SKM-1 (cell line): ENCODE measurements around the gene SLC7A10.

Source experiments
- DNase-seq: peaks from one replicate; lab custom pipeline; 2025; ENCODE audit not compliant: unreplicated experiment; lab: John Stamatoyannopoulos, UW

Gene SLC7A10

DNA sequence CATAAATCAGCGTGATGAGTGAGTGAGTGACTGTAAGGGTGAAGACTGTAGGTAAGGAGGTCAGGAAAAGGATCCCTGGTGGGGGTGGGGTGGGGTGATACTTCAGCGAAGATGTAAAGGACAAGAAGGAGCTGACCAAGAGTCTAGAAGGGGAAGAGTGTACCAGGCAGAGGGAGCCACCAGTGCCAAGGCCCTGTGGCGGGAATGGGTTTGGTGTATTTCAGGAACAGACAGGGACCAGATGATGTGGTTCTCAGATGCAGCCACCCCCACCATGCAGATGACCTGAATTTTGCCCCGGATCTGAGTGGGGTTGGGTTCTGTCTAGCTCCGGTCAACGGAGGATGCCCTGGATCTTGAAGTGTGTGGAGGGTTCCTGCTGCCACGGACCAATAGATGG, 30.1 kb upstream of the SLC7A10 start:
- DNase-seq: no peak

DNA sequence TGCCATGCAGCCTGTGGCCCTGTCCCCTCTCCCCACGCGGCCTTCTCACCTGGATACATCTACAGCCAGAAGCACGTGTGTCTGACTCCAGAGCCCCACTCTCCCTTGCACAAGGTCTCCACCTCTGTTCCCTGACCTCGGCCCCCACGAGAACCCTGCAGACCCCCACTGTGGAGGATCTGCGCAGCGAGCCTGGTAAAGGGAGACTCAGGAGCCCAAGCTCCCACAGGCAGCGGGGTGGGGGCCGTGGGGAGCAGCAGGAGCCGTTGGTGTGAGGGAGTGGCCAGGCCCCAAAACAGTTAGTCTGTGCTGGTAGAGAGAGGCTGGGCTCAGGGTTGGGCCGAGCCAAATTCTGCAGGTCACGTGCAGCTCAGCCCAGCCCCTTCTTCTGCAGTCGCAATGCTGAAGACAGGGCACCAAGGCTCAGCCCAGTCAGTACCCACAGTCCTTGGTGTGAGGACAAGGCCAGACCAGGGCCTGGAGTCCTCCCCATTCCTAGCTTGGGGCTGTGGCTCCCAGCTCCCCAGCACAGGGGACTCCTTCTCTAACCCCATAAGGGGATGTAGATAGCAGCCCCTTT, 28.7 kb upstream of the SLC7A10 start:
- no peak for DNase-seq

DNA sequence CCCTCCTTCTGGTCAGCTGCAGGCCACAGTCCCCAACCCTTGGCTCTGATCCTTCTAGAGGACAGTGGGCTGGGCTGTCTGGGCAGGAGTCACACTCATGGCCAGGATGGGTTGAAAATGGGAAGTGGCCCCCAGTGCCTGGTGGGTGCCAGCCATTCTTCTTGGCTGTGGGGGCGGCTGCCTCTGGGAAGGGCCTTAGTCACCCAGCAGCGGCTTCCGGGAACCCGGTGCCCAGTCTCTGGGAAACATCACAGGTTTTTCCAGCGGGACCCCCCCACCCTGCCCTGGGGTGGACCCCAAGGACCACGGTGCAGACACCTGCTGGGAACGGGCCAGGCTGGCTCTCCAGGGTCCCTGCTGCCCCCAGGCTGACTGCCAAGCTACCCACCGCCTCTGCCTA, 27.3 kb upstream of the SLC7A10 start:
- no peak for DNase-seq

DNA sequence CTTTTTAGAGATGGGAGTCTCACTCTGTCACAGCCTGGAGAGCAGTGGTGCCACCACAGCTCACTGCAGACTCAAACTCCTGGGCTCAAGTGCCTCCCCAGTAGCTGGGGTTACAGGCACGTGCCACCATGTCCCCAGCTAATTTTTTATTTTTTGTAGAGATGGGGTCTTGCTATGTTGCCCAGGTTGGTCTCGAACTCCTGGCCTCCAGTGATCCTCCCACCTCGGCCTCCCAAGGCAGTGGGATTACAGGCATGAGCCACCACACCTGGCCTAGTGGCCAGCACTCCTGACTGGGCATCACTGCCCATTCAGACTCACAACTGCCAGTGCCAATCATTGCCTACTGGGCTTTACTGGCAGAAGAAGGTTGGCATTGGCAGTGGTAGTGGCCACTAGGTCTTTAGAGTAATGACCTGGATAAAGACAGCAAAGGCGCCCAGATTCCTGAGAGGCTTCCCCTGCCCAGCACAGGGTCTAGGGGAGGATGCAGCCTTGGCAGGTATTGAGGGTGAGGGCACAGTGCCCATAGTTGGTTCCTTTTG, 26.8 kb upstream of the SLC7A10 start:
- DNase-seq: no peak

DNA sequence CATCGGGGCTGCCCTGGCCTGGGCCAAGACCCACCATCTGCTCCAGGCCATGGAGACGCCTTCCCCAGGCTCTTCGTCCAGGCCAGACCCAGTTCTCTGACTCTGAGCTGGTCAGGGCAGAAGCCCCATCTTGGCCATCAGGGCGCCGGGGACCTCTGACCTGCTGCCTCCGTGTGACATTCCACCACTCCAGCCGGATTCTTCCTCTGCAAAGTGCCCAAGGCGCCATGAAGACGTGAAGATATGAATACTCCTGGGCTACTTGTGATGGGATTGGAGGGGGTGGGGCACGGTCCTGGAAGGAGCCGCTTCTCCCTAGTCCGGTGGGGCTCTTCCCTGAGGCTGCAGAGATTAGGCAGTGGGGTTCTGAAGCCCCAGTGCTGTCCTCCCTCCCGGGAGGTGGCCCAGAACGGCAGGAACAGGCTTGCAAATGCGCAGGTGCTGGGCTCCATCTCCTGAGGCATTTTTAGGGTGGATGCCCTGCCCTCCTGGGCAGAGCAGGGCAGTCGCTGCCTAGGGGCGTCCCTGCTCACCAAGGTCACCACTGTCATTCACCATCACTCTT, 26.0 kb upstream of the SLC7A10 start:
- DNase-seq: no peak

DNA sequence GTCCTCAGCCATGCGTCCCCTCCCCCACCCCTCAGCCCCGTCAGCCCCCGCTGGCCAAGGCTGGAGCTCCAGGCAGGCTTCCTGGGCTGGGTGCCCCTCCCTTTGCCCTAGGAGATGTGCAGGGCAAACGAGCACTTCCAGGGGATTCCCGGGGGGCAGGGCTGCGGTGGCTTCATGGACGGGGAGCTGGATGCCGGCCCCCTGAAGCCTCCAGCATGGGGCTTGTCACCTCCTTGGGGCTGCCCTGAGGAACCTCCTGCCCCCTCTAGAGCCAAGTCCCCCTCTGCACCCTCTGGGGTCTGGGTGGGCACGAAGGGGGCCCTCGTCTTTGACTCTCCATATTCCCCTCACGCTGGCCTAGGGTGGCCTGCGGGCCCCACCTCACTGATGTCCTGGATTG, 25.4 kb upstream of the SLC7A10 start:
- DNase-seq: no peak

DNA sequence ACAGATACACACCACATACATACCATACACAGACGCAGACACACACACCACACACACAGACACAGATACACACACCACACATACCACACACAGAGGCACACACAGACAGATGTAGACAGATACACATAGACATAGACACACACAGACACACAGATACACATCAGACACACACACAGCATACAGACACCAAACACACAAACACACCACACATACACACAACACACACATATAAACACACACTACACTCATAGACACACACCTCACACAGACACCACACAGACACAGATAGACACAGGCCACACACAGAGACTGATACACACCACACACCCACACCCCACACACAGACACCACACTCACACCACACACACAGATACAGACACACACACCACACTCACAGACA, 24.9 kb upstream of the SLC7A10 start:
- DNase-seq: no peak

DNA sequence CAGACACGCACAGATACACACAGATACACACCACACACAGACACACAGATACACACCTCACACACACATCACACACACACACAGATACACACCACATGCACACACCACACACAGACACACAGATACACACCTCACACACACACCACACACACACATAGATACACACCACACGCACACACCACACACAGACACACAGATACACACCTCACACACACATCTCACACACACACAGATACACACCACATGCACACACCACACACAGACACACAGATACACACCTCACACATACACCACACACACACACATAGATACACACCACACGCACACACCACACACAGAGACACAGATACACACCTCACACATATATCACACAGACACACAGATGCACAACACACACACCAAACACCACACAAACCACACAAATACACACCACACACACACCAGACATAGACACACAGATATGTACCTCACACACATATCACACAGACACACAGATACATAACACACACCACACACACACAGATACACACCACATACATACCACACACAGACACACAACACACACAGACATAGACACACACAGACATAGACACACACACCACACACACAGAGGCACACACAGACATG, 24.2 kb upstream of the SLC7A10 start:
- no peak for DNase-seq

DNA sequence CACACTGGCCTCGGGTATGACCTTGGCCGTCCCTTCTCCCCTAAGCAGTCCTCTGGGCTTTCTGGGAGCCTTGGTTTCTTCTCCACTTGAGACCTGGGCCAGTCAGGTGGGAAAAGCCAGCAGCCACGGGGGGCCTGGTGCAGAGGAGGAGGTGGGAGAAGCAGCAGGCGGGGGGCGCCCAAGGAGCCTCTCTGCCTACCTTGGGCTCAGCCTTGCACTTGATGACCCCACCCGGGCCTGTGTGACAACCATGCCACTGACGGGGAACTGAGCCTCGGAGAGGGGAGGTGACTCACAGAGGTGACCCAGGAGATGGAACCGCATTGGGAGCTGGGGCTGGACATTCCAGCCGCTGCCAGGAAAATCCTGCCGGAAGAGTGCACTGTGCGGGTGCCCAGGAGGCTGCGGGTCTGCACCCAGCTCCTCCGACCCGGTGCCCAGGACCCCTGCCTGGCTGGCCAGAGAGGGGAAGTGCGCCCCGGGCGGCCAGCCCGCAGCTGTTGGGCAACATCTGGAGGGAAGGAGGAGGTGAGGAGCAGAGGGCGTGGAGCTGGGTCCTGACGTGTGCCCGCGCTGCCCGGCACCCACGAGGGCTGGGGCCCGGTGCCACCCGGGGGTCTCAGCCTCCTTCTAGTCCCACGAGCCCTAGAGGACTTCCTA, 23.4 kb upstream of the SLC7A10 start:
- DNase-seq: peak; percentile 71

DNA sequence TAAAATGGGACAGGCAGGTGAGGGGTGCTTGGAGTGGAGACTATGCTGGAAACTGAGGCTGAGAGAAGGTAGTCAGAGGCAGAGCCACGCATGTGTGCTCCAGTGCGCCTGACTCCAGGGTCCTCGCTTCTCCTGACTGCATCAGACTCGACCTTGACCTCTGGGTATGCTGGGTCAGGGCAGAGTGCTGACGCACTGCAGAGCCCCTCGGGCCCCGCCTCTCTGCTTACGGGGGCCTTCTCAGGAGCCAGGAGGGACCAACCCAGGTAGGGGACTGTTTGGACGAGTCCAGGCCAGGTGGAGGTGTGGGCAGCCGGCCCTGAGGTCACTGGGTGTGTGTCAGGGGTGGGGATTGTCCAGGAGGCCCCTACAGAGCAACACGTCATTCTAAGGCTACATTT, 22.9 kb upstream of the SLC7A10 start:
- no peak for DNase-seq

DNA sequence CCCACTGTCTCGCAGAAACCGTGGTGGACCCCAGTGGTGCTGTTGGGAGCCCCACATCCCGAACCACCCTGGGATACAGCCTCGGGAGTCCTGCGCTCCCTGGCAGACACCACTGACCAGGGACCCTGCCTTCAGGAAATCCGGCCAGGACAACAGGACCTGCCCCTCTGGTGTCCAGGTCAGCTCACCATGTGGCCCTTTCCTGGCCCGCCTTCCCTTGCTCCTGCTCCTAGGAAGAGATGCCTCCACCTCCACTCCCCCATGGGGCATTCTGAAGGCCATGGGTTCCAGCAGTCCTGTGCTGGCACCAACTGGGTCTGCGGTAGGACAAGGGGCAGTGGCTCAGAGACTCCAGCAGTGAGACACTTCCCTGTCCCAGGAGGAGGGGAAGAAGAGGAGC, 22.5 kb upstream of the SLC7A10 start:
- no peak for DNase-seq

DNA sequence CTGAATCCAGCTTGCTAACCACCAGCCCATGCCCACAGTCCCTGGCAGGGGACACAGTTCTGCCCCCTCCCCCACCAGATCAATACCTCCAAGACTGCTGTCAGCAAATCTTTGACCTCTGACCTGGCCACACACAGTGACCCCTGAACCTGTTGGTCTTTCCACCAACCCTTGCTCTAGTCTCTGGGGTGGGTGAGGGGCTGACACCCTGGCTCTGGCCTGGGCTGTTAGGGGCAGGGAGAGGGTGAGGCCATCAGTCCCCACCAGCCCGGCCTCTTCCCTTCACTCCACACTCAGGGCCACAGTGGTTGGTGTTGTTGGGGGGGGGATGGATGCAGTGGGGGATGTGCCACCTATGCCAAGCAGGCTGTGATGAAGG, 21.8 kb upstream of the SLC7A10 start:
- no peak for DNase-seq

DNA sequence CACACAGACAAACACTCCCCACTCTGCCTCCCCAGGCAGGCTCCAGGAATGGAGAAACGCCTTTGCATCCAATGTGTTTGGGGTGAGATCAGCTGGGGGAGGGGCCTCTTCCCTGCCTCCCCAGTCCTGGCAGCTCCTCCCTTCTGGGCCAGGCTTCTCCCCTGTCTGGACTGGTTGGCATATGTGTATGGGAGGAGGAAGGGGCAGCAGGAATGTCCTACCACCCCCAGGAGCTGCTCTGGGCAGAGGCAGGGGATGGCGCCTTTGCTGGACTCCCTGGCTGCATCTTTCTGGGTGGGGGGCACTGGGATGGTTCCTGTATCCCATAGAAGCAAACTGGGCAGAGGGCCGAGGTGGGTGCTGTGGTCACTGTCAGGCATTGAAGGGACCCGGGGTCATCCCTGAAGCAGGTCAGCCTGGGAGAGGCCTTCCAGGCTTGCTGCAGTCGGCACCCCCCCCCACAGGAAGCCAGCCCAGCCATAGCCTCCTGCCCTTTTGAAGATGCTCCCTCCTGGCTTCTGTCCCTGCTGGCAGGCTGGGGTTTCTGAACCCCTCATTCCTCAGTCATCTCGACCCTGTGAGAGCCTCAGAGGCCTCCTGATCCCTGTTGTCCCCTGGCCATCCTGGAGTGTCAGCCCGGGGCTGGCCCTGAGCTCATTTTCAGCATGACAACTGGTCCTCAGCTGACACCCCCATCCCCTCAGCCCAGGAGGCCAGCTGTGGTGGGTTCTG, 21.2 kb upstream of the SLC7A10 start:
- DNase-seq: no peak

DNA sequence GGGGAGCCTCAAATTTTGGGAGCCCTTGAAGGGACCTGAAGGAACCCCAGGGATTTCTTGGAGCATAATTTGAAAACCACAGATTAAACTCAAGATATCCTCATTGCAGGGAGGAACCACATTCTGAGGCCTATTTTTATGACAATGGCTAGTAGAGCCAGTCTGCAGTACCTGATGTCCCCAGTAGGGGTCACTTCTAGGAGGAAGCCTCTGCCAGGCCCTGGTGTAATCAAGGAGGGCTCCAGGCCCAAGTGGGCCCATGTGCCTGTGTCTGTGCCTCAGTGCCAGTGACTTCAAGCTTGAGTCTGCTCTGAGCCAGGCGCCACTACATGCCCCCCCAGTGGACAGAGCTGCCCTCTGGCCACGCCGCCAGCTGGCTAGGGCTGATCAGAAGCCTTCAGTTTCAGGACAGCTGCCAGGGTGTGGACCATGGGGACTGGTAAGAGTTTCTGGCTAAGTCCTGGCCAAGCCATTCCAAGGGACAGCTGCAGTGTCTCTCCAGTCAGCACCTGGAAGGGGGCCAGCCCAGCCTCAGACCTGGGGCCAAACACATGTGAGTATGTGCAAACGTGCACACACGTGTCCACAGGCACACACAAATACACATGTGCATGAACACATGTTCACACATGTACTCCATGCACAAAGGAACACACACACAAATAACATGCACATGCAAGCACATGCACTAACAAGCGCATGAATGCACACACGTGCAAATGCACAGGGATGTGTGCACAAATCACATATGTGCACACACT, 20.5 kb upstream of the SLC7A10 start:
- DNase-seq: no peak

DNA sequence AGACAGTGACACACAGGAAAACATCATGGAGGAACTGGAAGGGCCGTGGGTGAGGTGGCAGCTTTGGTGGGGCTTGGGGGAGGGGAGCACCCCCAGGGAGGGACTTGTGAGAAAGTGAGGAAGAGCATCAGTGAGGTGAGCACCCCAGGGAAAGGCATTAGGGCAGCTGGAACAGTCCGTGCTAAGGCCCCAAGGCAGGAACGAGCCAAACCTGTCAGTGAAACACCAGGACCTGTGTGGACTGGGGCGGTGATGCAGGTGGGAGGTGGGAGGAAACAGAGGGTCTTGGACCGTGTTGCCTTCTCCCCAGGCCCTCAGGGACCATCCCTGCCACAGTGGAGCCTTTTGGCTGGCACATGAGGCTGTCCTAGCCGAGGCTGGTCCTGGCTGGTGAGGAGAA, 17.3 kb upstream of the SLC7A10 start:
- no peak for DNase-seq

DNA sequence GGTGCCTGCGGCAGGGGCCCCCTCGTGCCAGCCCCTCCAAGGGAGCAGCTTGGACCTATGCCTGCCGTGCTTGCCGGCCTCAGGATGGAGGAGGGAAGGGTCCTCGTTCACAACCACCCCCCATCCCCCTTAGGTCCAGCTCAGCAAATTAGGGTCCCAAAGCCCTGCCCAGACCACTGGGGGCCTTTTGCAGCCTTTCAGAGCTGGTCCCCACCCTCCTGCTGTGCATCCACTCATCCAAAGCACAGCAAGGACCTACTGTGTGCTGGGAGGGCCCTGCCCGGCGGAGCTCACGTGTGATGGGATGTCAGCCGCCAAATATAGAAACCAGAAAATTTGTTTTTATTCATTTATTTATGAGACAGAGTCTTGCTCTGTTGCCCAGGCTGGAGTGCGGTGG, 16.5 kb upstream of the SLC7A10 start:
- DNase-seq: no peak

DNA sequence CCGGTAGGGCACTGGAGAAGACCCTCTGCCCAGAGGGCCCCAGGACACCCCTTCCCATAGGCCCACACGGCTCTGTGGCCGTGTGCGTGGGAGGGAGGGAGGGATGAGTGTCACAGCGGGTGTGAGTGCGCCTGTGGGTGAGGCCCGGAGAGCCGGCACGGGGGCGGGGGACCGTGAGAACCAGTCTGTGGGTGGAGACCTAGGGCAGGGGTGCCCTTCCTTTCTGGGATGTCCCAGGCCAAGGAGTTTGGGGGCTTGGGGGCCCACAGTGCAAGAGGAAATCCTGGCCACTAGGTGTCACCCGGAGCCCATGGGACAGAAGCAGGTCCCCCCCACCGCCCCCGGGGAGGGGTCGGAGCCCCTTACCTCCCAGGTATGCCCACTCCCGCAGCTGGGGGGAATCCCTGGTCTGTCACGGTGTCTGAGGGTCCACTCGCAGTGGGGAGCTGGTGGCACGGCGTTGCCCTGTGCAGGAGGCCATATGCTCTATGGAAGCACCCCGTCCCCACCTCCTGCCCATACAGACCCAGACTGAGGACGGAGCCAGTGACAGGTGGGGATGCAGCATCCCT, 16.0 kb upstream of the SLC7A10 start:
- DNase-seq: no peak

DNA sequence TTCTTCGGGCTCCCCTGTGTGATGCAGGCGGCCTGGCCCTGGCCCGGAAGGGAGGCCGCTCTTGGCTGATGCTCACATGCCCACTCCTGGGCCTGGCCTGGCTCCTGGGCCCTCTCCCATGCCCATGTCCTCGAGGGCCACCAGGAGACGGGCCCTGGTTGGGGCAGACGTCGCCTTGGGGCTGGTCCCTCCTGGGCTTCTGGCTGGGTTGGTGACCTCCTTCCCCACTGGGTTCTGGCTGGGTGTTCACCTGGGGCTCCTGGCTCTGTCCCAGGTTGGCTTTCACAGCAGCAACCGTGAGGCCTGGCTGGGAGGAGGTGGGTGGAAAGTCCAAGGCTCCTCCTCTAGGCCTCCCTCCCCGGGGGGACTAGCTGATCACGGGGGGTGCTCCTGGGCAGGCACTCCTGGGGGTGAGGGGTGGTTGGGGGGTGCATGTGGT, 15.5 kb upstream of the SLC7A10 start:
- no peak for DNase-seq

DNA sequence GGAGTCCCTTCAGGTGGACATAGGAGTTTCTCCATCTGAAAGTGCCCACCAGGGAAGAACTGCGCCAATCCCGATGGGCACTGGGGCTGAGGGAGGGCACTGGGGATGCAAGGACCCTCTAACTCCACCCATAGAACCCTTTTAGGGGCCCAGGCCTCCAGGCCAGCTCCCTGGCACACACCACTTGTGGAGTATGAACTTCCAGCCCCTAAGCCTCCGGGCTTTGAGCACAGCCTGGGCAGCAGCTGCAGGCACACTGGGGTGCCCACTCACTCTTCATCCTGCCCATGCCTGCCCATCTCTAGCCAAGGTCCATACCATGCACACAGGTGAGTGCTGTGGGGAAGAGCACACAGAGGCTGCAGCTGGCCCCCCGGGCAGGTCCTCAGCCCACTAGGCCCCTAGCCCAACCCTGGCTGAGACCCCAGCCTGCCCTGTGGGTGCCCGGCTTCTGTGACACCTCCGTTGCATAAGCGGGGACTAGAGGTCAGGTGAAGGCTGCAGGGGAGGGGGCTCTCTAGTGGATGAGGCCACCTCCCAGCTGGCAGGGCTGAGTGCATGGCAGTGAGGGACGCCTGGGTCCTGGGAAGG, 14.6 kb upstream of the SLC7A10 start:
- no peak for DNase-seq
